HG02678 (cell line): ENCODE measurements around the gene TSEN15.
"Not testable (repeated sequence)": the region's sequence is repeated elsewhere in the genome, so short reads cannot be mapped to it uniquely, and the experiment has no call there.

Experiments used
- ATAC-seq: cut with Tn5 transposase; IDR thresholded peaks from one replicate; pipeline ENCODE4 v1.9.1; 2021; ENCODE audit warnings: mild to moderate bottlenecking, moderate library complexity; ENCODE audit not compliant: unreplicated experiment

Gene TSEN15

DNA sequence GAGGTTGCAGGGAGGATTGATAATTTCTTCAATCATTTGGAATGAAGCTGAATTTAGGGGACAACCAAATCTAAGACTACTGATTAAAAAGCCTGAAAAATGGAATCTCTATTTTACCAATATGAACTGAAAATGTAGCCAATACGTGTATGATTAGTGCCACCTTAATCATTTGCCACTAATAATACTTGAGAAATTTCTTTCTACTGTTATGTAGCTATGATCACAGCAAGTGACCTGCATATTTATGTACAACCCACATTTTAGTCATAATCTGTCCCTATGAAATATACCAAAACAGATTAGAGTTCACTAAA is 20.5 kb upstream of the TSEN15 start:
- ATAC-seq: no peak

DNA sequence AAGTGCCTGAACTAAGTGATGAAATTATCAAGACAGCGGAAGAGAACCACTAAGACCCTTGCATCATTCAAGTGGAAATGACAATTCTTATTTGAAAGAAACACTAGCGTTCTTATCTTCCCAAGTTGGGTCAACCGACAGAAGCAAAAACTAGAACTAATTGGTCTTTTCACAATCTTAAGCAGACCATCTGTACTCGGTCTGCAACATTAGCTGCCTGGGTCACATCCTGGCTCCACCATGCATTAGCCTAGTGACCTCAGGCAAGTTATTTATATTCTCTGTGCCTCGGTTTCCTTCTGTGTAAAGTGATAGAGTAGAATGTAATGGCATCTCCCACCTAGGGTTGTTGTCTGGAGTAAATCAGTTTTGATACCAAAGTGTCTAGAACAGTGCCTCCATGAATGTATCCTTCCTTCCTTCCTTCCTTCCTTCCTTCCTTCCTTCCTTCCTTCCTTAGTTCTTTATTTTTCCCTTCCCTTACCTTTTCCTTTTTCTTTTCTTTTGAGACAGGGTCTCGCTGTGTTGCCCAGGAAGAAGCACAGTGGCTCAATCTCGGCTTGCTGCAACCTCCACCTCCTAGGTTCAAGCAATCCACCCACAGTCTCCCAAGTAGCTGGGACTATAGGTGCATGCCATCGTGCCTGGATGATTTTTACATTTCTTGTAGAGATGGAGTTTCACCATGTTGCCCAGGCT is 20.0 kb upstream of the TSEN15 start:
- no peak for ATAC-seq

DNA sequence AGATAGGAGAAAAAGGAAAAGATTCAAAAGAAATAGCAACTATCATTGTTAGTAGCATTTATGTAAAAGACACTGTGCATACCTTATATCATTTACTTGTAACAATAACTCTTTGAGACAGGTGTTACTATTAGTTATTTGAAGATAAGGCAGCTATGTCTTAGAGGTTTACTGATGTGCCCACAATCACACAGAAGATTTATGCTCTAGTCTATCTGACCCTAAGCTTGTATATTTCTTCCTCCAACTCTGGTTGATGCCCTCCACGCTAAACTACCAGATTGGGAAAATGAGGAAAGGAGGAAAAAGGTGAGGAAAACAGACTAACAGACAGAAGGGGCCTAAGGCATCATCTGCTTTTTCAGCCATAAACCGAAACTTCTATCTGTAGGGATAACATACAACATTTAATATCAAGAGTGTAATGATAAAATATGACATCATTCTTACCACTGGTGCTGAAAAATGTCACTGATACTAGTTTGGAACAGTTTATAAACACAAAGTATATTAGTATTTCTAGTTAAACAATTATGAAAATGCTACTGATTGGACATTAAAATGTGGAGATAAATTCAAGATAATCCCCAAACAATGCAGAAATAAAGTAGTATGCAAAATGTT is 19.1 kb upstream of the TSEN15 start:
- no peak for ATAC-seq

DNA sequence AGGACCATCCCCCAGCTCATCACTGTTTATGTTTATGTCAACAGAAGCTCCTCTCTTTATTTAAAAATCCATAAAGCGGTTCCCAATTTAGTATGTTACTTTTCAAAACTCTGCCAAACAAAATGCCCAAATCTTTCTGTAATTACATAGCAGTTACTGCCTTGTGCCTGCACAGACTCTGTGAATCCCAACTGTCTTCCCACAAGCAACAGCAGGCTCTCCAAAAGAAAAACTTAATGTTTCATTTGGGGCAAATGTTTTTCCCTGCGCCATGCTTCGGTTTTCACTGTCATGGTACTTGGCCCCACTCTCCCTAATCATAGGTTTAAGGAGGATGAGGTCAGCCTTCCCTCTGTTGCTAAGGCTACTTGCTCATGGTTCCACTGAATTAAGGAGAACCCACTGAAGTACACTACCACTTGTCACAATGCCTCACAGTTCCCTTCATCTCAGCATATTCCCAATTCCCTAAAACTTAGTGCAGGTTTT is 18.6 kb upstream of the TSEN15 start:
- no peak for ATAC-seq

DNA sequence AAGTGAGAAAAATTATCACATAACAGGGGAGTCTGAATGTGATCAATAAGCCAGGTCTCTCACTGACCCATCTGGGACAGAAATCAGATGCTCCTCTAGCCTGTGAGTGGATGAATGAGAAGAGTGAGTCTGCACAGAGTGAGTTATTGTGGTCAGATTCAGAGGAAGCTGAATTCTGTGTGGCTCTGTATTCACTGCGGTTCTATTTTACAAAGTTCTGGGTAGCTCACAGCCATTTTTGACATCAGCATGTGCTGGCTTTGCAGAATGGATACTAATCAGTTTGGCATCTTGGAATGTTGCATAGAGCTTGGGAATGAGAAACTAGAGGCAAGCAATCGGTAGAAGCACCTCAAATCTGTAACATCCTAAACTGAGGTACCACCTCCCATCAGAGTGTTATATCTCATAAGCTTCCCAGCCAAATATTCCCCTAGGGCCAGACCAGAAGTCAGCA is 17.8 kb upstream of the TSEN15 start:
- no peak for ATAC-seq

DNA sequence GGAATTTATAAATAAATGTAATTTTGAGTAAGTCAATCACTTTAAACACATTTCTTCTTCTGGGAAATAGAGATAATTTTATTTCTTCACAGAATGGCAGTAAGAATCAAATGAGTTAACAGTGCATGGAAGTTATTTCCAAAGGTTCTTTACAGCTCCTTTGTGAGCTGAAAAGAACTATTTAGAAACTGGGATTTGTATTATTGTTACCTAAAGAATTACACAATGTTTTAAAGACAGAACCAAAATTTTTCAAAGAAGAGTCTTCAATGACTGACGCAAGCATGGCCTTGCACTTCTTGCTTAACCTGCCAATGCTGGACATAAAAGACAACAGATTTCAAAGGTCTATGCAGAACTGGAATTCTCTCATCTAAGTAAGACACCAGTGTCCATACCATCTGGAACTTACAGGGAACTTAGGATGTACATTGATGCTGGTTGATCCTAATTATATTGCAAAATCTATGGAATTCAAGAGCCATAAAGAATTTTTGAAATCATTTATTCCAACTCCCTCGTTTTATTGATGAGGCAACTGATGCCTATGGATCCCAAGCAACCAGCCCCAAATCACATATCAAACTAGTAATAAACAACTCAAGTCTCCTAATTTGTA is 16.7 kb upstream of the TSEN15 start:
- ATAC-seq: no peak

DNA sequence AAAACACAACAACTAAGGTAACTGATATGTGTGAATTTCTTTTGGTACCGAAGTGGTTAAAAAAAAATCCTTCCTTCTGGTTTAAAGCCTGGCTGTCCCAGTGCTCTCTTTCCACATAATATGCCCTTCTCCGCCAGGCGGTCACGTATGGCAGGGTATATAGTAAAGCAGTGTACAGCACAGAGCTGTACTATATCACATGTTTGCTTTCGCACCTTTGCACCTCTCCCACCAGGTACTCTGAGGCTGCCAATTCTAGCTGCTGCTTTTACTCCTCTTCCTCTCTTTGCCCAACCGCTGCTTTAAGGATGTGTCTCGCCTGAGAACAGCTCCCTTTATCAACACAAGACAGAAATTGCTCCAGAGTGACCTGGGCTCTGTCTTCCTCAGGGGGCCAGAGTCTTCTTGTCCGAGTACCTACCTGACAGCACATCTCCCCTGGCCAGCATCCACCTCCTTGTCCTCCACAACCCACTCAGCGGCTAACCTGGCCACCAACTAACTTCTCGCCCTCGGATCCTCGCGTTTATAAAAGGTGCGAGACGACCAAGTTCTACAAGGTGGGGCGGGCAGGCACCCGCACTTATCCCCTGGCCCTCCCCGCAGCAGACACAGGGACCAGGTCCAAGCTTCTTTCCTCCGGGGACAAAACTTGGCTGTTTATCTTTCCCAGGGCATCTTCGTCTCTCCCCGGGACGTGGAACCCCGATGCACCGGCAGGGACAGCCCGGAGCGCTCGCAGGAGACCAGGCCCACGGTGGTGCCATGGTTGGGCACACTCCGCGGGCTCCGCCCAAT is 15.6 kb upstream of the TSEN15 start:
- ATAC-seq: no peak

DNA sequence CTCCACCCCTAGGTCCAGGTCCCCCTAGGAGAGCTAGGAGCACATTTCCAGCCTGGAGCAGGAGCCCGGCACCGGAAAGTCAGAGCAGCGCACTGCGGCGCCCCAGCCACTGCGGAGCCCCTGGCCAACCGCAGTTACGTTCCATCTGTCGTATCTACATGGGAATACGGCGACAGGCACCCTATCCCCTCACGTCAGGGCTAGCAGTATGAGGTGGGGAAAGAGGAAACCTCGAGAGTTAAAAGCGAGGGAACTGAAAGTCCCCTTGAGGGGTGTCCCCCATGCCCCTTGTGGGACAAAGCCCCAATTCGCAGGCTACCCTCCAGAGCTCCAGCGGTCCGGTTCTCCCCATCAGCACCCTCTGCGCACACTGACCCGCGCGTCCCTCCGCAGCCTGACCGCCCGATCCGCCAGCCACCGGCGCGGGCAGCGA is 15.0 kb upstream of the TSEN15 start:
- ATAC-seq: peak; percentile 30

DNA sequence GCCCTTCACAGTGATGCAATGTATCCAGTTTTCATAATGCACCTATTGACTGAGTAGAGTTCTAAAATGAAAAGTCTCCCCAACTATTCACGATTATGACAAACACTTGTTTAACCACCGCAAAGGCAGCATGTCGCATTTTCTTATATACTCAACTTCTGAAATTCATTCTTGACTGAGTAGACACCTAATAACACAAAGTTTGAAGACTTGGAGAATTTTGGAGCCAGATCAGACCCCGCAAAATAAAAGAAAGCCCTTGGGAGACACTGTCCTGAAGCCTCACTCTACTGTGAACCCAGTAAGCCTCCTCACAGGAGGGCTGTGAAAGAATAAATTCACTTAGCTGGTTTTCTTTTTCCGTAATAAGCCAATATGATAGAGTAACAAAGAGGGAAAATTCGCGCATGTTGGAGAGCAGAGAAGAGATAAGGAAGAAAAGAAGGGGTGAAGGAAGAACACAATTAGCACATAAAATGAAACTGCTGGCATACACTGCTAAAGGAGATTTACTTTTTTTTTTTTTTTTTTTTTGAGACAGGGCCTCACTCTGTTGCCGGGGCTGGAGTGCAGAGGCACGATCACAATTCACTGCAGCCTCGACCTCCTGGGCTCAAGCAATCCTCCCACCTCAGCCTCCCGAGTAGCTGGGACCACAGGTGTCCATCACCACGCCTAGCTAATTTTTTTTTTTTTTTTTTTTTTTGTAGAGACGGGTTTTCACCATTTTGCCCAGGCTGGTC is 13.5 kb upstream of the TSEN15 start:
- ATAC-seq: no peak

DNA sequence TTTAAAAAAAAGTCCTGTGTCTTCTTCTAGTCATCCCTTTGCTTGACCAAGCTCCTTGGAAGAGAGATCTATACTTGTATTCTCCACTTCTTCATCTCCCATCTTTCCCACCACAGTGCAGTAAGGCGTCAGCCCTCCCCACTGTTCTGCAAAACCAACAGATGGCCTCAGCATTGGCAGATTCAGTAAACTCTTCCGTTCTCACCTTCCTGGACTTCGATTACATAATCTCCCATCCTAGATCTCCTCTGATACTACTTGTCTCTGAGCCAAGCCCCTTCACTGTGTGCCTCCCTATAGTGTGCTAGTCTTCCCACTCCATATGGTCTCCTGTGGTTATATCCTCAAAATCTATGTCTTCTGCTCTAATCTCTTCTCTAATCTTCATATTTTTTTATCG is 12.4 kb upstream of the TSEN15 start:
- no peak for ATAC-seq

DNA sequence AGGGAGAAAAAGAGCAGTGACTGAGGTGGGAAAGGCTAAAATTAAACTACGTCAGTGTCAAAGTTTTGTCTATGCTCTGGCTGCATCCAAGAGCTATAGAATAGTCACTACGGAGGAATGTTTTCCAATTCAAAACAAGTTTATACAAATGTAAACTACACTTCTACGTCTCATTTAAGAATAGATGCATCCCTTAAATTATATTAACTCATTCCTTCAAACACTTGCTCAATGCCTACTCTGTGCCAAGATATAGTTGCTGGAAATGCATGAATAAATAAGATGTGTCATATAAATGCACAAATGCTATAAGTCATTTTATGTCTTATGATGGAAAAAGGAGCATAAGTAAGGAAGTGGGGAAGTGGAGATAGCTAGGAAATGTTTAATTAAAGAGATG is 9.8 kb upstream of the TSEN15 start:
- no peak for ATAC-seq

DNA sequence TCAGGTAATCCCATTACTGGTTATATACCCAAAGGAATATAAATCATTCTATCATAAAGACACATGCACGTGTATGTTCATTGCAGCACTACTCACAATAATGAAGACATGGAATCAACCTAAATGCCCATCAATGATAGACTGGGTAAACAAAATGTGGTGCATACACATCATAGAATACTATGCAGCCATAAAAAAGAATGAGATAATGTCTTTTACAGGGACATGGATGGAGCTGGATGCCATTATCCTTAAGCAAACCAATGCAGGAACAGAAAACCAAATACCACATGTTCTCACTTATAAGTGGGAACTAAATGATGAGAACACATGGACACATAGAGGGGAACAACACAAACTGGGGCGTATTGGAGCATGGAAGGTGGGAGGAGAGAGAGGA is 8.2 kb upstream of the TSEN15 start:
- not testable (repeated sequence) for ATAC-seq

DNA sequence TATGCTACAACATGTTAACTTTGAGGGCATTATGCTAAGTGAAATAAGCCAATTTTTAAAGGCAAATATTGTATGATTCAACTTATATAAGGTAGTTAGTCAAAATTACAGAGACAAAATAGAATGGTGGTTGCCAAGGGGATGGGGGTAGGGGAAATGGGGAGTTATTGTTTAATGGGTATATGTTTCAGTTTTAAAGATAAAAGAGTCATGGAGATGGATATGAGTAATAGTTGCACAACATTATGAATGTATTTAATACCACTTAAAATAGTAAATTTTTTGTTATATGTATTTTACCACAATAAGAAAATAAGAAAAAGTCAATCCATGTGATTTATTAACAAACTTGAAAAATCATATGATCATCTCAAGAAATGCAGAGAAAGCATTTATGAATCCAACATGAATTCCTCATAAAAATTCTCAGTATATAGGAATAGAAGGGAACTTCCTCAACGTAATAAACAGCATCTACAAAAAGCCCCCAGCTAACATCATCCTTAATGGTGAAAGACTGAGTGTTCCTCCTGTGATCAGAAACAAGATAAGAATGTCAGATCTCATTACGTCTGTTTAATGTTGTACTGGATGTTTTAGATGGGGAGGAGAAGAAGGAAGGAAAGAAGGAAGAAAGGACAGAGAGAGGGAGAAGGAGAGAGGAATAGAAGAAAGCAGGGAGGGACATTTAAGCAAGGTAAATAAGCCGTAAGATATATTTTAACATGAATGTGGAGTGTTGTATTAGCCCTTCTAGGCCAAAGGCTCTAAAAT is 6.7 kb upstream of the TSEN15 start:
- no peak for ATAC-seq

DNA sequence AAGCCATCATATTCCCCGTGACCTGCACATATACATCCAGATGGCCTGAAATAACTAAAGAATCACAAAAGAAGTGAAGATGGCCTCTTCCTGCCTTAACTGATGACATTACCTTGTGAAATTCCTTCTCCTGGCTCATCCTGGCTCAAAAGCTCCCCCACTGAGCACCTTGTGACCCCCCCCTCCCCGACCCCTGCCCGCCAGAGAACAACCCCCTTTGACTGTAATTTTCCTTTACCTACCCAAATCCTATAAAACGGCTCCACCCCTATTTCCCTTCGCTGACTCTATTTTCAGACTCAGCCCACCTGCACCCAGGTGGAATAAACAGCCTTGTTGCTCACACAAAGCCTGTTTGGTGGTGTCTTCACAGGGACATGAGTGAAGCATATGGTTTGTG is 4.0 kb upstream of the TSEN15 start:
- ATAC-seq: not testable (repeated sequence)

DNA sequence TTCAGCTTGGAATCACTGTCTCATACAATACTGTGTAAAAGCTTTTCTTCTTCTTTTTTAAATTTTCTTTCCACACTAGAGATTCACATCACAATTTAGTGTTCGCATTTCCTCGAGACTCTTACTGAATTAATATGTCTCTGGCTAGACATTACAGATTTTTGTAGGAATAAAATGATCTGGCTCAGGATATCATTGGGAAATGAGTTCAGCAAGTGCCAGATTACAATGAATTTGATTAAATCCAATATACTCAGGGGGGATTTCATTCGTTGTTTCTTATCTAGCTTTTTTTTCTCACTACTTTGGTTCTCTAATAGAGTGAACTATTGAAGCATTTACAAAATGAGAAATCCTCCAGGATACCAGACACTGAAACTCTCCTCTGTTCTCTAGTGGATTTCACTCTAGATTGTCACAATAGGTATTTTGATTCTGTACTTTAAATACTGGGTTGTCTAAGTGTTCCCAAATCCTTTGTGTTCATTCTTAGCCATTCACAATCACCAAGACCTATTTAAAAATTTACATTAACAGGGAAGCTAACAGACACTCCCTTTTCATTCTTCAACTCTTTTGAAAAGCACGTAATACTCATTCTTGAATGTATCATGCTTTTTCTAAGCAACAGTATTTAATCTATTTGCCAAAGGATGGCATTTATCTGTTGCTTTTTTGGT is 2.8 kb upstream of the TSEN15 start:
- ATAC-seq: no peak

DNA sequence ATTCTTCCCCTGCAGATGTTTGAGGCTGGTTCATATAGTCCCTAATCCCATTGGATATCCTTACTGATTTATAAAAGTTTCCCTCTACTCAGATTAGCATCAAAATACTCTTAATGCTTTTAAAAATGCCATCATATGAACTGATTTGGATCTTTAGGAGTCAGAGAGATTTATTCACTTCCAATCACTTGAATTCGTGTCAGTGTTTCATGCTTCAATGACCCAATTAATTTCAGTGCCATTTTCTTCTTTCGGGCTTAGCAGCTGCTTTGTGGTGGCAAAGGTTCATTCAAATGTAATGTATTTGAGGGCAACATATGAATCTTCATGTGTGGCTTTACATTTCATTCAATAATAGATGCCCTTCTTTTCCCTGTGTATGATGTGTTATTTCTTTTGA is 2.2 kb upstream of the TSEN15 start:
- no peak for ATAC-seq

DNA sequence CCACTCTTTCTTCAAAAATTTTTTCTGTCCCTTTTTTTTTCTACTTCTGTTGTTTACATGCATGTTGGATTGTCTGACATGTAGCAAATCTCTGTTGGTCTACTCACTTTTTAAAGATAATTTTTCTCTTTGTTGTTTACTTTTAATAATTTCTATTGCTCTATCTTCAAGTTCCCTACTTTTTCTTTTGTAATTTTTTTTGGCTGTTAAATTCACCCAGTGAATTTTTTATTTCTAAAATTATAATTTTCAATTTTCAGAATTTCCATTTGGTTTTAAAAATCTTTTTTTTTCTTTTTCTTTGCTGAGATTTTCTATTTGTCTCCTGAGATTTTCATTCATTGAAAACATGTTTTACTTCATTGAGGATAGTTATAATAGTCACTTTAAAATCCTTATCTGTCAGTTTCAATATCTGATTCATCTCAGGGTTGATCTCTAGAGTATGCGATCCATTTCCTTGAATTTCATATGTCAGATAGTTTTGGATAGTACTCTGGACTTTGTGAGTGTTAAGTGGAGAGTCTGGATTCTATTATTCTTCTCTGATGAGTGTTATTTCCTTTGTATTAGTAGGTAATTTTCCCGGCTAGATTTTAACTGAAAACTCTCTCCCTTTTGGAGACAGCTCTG is 1.6 kb upstream of the TSEN15 start:
- ATAC-seq: no peak

DNA sequence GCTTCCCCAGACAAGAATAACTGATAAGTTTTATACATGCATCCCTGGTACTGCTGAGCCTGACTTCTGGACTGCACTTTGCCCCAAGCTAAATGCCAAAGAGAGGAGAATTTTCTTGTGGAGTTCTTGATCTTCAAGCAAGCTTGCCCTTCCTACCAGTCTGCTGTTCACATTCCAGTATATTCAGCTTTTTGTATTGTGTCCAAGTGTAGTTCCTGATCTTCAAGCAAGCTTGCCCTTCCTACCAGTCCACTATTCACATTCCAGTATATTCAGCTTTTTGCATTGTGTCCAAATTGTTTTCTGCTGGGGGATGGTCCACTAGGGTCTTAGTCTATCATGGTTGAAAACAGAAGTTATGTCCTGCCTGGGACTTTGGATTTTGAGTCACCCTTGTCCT is 894 bp upstream of the TSEN15 start:
- ATAC-seq: no peak

DNA sequence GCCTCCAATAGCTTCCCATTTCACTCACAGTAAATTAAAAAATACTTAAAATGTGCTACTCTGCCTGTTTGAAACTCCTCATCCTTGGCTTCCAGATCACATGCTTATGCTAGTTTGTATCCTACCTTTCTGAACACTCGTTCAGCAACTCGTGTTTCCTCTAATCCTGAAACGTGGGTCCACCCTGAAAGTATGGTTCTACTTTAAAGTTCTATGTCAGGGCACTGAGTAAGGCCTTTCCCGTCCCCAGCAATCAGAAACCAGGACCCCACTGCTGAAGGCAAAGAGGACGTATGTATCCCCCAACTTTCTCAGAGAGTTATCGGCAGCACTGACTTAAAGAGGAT is 419 bp upstream of the TSEN15 start:
- ATAC-seq: no peak
